Measurements from ENCODE around the gene TDP2. TPM values are rescaled to one million over a fixed set of nuclear protein-coding genes. Genes with fewer than 3 reads are reported as not detected.

The TDP2 gene
- total RNA-seq, 1 donor from 2014 or later = 33.9 TPM

- no peaks in the 10 kb centered on the region for H3K27me3 Mint-ChIP-seq (ENCODE audit: unreplicated experiment)
- no peak overlapping the region for H3K27ac Mint-ChIP-seq (ENCODE audit: unreplicated experiment)
- peaks cover 15% of the 10 kb centered on the region for H3K4me1 Mint-ChIP-seq (ENCODE audit: unreplicated experiment)
- H3K4me3 Mint-ChIP-seq (ENCODE audit: unreplicated experiment) = no peak overlapping the region
- no peak for DNase-seq (ENCODE audit: low spot score)
- no peak for TF ChIP-seq CTCF (IDR thresholded peaks at IDR 0.05; ENCODE audit: unreplicated experiment)
- no peaks in the 10 kb centered on the region for H3K9me3 Mint-ChIP-seq (ENCODE audit: unreplicated experiment)
- H3K36me3 Mint-ChIP-seq (ENCODE audit: low read depth, unreplicated experiment) = no peaks in the 10 kb centered on the region
These were observed 44.9 kb downstream of the TDP2 start for GRCh38 chr6:24621626-24622289.

- DNase-seq (ENCODE audit: low spot score) = no peak
- peaks cover 15% of the 10 kb centered on the region for H3K4me1 Mint-ChIP-seq (ENCODE audit: unreplicated experiment)
- no peak overlapping the region for H3K27ac Mint-ChIP-seq (ENCODE audit: unreplicated experiment)
- H3K4me3 Mint-ChIP-seq (ENCODE audit: unreplicated experiment) = no peak overlapping the region
- H3K9me3 Mint-ChIP-seq (ENCODE audit: unreplicated experiment) = no peaks in the 10 kb centered on the region
- H3K36me3 Mint-ChIP-seq (ENCODE audit: low read depth, unreplicated experiment) = no peaks in the 10 kb centered on the region
- H3K27me3 Mint-ChIP-seq (ENCODE audit: unreplicated experiment) = no peaks in the 10 kb centered on the region
- no peak for TF ChIP-seq CTCF (IDR thresholded peaks at IDR 0.05; ENCODE audit: unreplicated experiment)
These were observed 46.1 kb downstream of the TDP2 start for GRCh38 chr6:24620637-24621036.

GRCh38 chr6:24619661-24620060, 47.0 kb downstream of the TDP2 start:
- Mint-ChIP-seq H3K4me3 (ENCODE audit: unreplicated experiment) (no peak overlapping the region), H3K36me3 (ENCODE audit: low read depth, unreplicated experiment) (no peaks in the 10 kb centered on the region), H3K9me3 (ENCODE audit: unreplicated experiment) (no peaks in the 10 kb centered on the region), H3K27me3 (ENCODE audit: unreplicated experiment) (no peaks in the 10 kb centered on the region), H3K4me1 (ENCODE audit: unreplicated experiment) (peaks cover 15% of the 10 kb centered on the region), H3K27ac (ENCODE audit: unreplicated experiment) (no peak overlapping the region)
- no peak for TF ChIP-seq CTCF (IDR thresholded peaks at IDR 0.05; ENCODE audit: unreplicated experiment)
- DNase-seq (ENCODE audit: low spot score) = no peak

- no peaks in the 10 kb centered on the region for H3K36me3 Mint-ChIP-seq (ENCODE audit: low read depth, unreplicated experiment)
- H3K27ac Mint-ChIP-seq (ENCODE audit: unreplicated experiment) = no peak overlapping the region
- TF ChIP-seq CTCF (IDR thresholded peaks at IDR 0.05; ENCODE audit: unreplicated experiment) = no peak
- peaks cover 3% of the 10 kb centered on the region for H3K4me1 Mint-ChIP-seq (ENCODE audit: unreplicated experiment)
- no peak for DNase-seq (ENCODE audit: low spot score)
- H3K4me3 Mint-ChIP-seq (ENCODE audit: unreplicated experiment) = no peak overlapping the region
- H3K9me3 Mint-ChIP-seq (ENCODE audit: unreplicated experiment) = no peaks in the 10 kb centered on the region
- no peaks in the 10 kb centered on the region for H3K27me3 Mint-ChIP-seq (ENCODE audit: unreplicated experiment)
These were observed 52.1 kb downstream of the TDP2 start for GRCh38 chr6:24614648-24615047.

GRCh38 chr6:24614043-24614420, 52.7 kb downstream of the TDP2 start:
- DNase-seq (ENCODE audit: low spot score) = no peak
- Mint-ChIP-seq H3K9me3 (ENCODE audit: unreplicated experiment) (no peaks in the 10 kb centered on the region), H3K36me3 (ENCODE audit: low read depth, unreplicated experiment) (no peaks in the 10 kb centered on the region), H3K4me1 (ENCODE audit: unreplicated experiment) (peaks cover 3% of the 10 kb centered on the region), H3K27ac (ENCODE audit: unreplicated experiment) (no peak overlapping the region), H3K4me3 (ENCODE audit: unreplicated experiment) (no peak overlapping the region), H3K27me3 (ENCODE audit: unreplicated experiment) (no peaks in the 10 kb centered on the region)
- no peak for TF ChIP-seq CTCF (IDR thresholded peaks at IDR 0.05; ENCODE audit: unreplicated experiment)
